ENCODE results near the gene SLC6A3.

DNA sequence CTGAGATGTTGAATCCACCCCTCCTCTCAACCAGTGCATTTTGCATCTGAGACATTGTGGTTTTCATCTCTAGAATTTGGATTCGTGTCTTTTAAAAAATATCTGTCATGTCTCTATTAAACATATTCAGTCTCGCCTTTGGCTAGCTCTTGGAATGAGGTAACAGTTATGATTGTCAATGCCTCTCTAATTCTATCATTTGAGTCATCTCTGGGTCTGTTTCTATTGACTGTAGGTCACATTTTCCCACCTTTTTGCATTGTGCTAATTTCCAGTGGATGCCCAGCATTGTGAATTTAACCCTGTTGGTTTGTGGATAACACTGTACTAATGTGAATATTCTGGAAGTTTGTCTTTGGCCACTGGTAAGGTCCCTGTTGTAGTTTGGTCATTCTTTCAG, 8.4 kb upstream of the SLC6A3 start:
- TF ChIP-seq POLR2A (IDR thresholded peaks at IDR 0.05; ENCODE audit: low read length) (no peak), GATA1 (IDR thresholded peaks at IDR 0.05; ENCODE audit: low read depth, low read length) (no peak)
